Neural crest cell (in vitro differentiated cells): ENCODE measurements around the gene LSAMP. TPM values are rescaled to one million over a fixed set of nuclear protein-coding genes. Genes with fewer than 3 reads are reported as not detected.
A peak's percentile ranks its signal among the peaks of the same experiment; 100 is the strongest.

Experiments used
- DNase-seq: peaks from one replicate; pipeline ENCODE4 v3.0.0; 2021; ENCODE audit warnings: low read depth, mixed read lengths, low spot score
- H3K27ac Mint-ChIP-seq: one replicate; pipeline ENCODE4 v1.8.0; 2021; ENCODE audit warnings: mild to moderate bottlenecking, mixed read lengths; ENCODE audit not compliant: unreplicated experiment
- H3K27me3 Mint-ChIP-seq: 2 replicates; pipeline ENCODE4 v1.8.0; 2021; ENCODE audit warnings: low read depth, mild to moderate bottlenecking, mixed read lengths
- H3K36me3 Mint-ChIP-seq: 2 replicates; pipeline ENCODE4 v1.8.0; 2021; ENCODE audit warnings: low read depth, mild to moderate bottlenecking, mixed read lengths
- H3K4me1 Mint-ChIP-seq: 2 replicates; pipeline ENCODE4 v1.8.0; 2021; ENCODE audit warnings: mixed read lengths
- H3K4me3 Mint-ChIP-seq: one replicate; pipeline ENCODE4 v1.8.0; 2021; ENCODE audit warnings: mild to moderate bottlenecking, mixed read lengths
- H3K9me3 Mint-ChIP-seq: 2 replicates; pipeline ENCODE4 v1.8.0; 2021; ENCODE audit warnings: mixed read lengths
- total RNA-seq: library from RNA; stranded (reverse); gene quantifications from 2 replicates; pipeline ENCODE4 v1.2.1, GENCODE V29; 2021
- TF ChIP-seq, protein P1 (sequence below): fragments of 200-600 bp; sonication (generic); conservative IDR thresholded peaks from 2 replicates; pipeline ENCODE4 v1.5.0; 2021; ENCODE audit warnings: antibody characterized with exemption, mild to moderate bottlenecking

Gene LSAMP
- total RNA-seq, 1 donor from 2014 or later: 36.7 TPM

DNA sequence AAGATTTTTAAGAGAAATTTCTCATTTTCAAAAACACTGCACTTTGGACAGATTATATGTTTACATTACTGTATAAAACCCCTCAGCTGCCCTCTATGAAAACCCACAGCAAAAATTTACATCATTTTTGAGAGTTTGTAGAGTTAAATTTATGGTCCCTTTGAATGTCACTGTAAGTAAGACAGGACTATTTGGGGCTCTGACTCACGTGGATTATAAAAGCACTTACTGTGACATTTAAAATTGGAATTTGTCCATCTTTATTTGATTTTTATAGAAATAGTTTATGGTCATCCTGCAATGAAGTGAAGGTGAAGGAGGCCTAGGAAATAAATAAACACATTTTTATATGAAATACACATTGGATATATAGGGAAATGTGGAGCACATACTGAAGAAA lies 672.3 kb downstream of the LSAMP start:
- no peaks in the 10 kb centered on the region for H3K27me3 Mint-ChIP-seq
- H3K4me1 Mint-ChIP-seq: no peaks in the 10 kb centered on the region
- no peaks in the 10 kb centered on the region for H3K9me3 Mint-ChIP-seq
- H3K36me3 Mint-ChIP-seq: no peaks in the 10 kb centered on the region
- TF ChIP-seq, protein P1, sequence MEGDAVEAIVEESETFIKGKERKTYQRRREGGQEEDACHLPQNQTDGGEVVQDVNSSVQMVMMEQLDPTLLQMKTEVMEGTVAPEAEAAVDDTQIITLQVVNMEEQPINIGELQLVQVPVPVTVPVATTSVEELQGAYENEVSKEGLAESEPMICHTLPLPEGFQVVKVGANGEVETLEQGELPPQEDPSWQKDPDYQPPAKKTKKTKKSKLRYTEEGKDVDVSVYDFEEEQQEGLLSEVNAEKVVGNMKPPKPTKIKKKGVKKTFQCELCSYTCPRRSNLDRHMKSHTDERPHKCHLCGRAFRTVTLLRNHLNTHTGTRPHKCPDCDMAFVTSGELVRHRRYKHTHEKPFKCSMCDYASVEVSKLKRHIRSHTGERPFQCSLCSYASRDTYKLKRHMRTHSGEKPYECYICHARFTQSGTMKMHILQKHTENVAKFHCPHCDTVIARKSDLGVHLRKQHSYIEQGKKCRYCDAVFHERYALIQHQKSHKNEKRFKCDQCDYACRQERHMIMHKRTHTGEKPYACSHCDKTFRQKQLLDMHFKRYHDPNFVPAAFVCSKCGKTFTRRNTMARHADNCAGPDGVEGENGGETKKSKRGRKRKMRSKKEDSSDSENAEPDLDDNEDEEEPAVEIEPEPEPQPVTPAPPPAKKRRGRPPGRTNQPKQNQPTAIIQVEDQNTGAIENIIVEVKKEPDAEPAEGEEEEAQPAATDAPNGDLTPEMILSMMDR: no peak
- no peak for DNase-seq
- H3K4me3 Mint-ChIP-seq: no peak overlapping the region
- H3K27ac Mint-ChIP-seq: no peak overlapping the region

DNA sequence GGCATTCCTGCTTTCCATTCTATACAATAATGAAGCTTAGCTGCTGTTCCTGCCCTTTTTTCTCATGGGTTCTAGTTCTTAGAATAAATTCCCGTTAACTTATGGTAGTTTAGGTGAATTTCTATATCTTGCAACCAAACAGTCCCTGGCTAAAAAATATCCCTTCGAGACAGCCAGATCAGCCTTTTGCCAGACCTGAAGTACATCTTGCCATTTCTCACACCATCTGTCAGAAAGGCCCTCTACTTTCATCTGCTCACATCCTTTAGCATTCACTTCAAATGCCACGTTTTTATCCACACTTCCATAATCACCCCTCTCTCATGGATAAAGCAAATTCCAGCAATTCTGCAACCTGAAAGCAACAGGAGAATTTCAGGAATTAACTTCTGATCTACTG lies 676.6 kb downstream of the LSAMP start:
- Mint-ChIP-seq H3K4me3 (no peak overlapping the region), H3K27me3 (no peaks in the 10 kb centered on the region), H3K27ac (no peak overlapping the region), H3K36me3 (no peaks in the 10 kb centered on the region), H3K4me1 (peaks cover 15% of the 10 kb centered on the region), H3K9me3 (no peaks in the 10 kb centered on the region)
- no peak for DNase-seq
- TF ChIP-seq, protein P1: no peak

DNA sequence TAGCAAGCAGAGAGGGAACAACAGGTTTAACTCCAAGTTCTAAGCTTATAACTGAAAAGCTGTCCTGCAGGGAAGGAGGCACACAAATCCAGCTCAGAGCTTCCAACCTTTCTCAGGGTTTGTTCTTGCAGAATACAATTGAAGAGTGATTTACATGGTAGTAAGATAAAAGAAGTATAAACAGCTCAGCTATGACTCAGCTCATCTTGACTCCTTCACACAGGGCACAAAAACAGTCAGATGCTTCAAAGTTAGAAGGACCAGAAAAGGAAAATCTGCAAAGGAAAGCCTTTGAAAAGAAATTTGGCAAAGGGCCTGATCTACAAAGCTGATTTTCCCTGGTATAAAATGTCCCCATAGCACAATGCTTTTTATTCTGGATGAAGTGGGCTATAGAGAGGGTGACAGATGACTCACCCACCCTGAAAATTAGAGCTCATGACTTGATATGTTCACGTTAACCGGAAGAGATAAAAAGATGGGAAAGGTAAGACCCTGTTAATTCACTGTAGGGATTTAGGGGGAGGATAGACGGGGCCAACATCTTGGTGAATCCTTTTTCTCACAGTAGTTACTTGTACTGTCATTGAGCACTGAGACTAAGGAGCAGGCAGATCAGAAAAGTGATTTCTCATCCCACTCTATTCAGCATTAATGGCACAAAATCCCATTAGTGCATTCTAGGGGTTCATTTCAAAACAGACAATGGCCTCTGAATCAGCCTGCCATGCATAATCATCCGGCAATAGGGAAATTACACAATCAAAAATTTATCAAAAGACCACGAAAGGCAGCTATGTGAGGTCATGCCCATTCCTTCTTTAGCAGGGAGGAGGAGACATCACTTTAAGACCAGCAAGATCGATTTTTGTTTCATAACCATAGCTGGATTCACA lies 678.5 kb downstream of the LSAMP start:
- Mint-ChIP-seq H3K4me3 (no peak overlapping the region), H3K36me3 (no peaks in the 10 kb centered on the region), H3K4me1 (peaks cover 15% of the 10 kb centered on the region), H3K9me3 (no peaks in the 10 kb centered on the region), H3K27ac (peak overlapping the region; percentile 31), H3K27me3 (no peaks in the 10 kb centered on the region)
- DNase-seq: no peak
- TF ChIP-seq, protein P1: no peak

DNA sequence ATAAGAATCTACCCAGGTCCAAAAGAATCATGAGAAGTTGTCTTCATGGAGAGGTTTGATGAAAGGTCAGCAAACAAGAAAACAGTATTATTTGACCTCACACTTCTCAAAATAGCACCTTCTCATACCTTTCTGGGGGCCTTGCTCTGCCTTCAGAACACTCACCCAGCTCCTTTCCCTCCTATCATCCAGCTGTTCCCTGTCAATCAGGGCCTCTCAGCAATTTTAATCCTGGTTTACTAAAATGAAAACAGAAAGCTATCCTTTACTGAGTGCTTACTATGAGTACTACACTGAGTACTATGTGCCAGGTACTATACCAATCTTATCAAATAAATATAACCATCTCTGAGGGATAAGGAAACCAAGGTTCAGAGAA lies 683.4 kb downstream of the LSAMP start:
- DNase-seq: no peak
- no peak overlapping the region for H3K4me3 Mint-ChIP-seq
- peaks cover 11% of the 10 kb centered on the region for H3K4me1 Mint-ChIP-seq
- peaks cover 3% of the 10 kb centered on the region for H3K9me3 Mint-ChIP-seq
- TF ChIP-seq, protein P1: no peak
- no peaks in the 10 kb centered on the region for H3K27me3 Mint-ChIP-seq
- no peak overlapping the region for H3K27ac Mint-ChIP-seq
- no peaks in the 10 kb centered on the region for H3K36me3 Mint-ChIP-seq

DNA sequence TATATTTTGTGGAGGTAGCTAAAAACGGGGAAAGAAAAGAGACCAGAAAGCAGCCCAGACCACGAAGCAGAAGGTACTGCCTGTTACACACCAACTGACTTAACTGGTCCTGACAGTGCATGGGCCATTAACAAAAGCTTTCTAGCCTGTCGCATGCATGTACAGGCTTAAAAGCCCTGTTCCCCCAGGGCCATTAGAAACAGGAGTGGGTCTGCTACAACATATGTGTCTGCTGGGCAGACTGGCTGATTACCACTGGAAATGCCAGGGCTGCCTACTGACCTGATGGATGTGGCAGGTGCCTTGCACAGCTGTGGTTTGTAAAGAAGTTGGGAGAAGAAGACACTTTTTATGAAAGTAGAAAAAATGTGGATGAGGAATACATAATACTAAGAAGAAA lies 684.6 kb downstream of the LSAMP start:
- Mint-ChIP-seq H3K36me3 (no peaks in the 10 kb centered on the region), H3K4me3 (no peak overlapping the region), H3K27ac (no peak overlapping the region), H3K9me3 (peaks cover 5% of the 10 kb centered on the region), H3K27me3 (no peaks in the 10 kb centered on the region), H3K4me1 (no peaks in the 10 kb centered on the region)
- no peak for DNase-seq
- TF ChIP-seq, protein P1: no peak
